PC-3 (cell line): ENCODE results near the gene ESYT2.

ENCODE experiments used
- CTCF ChIP-seq: fragments of 300-600 bp; sonication (generic); conservative IDR thresholded peaks from 2 replicates; pipeline ENCODE4 v1.5.1; 2017; ENCODE audit warnings: antibody characterized with exemption, low read depth, mild to moderate bottlenecking, low read length
- EZH2 ChIP-seq: fragments of 300-600 bp; sonication (generic); IDR thresholded peaks from one replicate; pipeline ENCODE4 v1.6.1; 2017; ENCODE audit warnings: antibody characterized with exemption, mild to moderate bottlenecking, low read length; ENCODE audit not compliant: unreplicated experiment
- EZH2phosphoT487 ChIP-seq: fragments of 300-600 bp; sonication (generic); IDR thresholded peaks from 2 replicates; pipeline ENCODE4 v1.6.1; 2018; ENCODE audit warnings: mild to moderate bottlenecking, antibody characterized with exemption, low read length, borderline replicate concordance

- no peak for TF ChIP-seq EZH2
- TF ChIP-seq CTCF = no peak
- no peak for TF ChIP-seq EZH2phosphoT487
These were observed 14.1 kb downstream of the ESYT2 start for GRCh38 chr7:158815083-158815799.
